Peyer's patch (tissue), 4 donors: ENCODE results near the gene BBOF1.

Experiments
- CTCF ChIP-seq, 6 experiments: fragments of 450-650 bp in 4 of 6; fragments of 200-600 bp in 2 of 6; sonication (generic) in 1 of 6; IDR thresholded peaks; one replicate each; pipeline ENCODE4 v1.5.1; 2017 to 2019; ENCODE audit warnings: antibody characterized with exemption in 6 of 6, mild to moderate bottlenecking in 3 of 6, moderate library complexity in 1 of 6
- POLR2A ChIP-seq, 2 donors: fragments of 450-650 bp; IDR thresholded peaks; one replicate each; pipeline ENCODE4 v1.5.1; 2017; ENCODE audit warnings: antibody characterized with exemption in 2 of 2, mild to moderate bottlenecking in 2 of 2, moderate library complexity in 2 of 2

GRCh38 chr14:74080820-74081460, 61.8 kb downstream of the BBOF1 start:
- TF ChIP-seq CTCF (IDR thresholded peaks at IDR 0.05) (no peak), POLR2A (IDR thresholded peaks at IDR 0.05) (no peak)
